ENCODE results near the gene ZNF416. TPM values are rescaled to one million over a fixed set of nuclear protein-coding genes. Genes with fewer than 3 reads are reported as not detected.

ZNF416 gene
- total RNA-seq, 1 donor = 8.0 TPM

GRCh38 chr19:57606931-57607330, 28.2 kb upstream of the ZNF416 start:
- DNase-seq (ENCODE audit: low read depth) = no peak

GRCh38 chr19:57599761-57600383, 21.2 kb upstream of the ZNF416 start, which contains the start of gene ZNF530:
Gene ZNF530, plus strand, starts transcription at chr19:57599885. Its CDS starts 4,461 bp downstream, at chr19:57604346.
- H3K4me3 ChIP-seq (ENCODE audit: low read depth, low read length) = peak within 1 kb of the TSS; percentile 85
- no peak for TF ChIP-seq CTCF (IDR thresholded peaks at IDR 0.05; ENCODE audit: insufficient read depth, low read length)
- peak; percentile 91 for DNase-seq (ENCODE audit: low read depth)

More at GRCh38 chr19:57606931-57607330, 28.2 kb upstream of the ZNF416 start:
- TF ChIP-seq CTCF (IDR thresholded peaks at IDR 0.05; ENCODE audit: insufficient read depth, low read length) = no peak
- no peak overlapping the region for H3K4me3 ChIP-seq (ENCODE audit: low read depth, low read length)

DNA sequence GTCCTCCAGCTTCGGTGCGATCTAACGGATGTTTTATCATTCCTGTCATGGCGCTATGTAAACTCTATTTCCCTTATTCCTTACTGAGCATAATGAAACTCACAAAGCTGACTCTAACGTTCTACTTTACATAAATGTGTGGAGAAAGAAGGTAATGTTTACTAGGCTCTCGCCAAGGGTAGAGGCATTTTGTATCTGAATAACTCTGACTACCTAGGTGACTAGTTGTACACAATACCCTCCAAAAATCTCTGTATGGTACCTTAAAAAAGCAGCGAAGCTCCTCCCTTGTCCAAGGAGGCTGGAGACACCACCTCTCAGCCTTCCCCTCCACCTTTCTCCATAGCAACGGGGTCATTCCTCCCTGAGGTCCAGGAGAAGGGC, 20.7 kb upstream of the ZNF416 start:
- peak overlapping the region; percentile 85 for H3K4me3 ChIP-seq (ENCODE audit: low read depth, low read length)
- no peak for TF ChIP-seq CTCF (IDR thresholded peaks at IDR 0.05; ENCODE audit: insufficient read depth, low read length)
- DNase-seq (ENCODE audit: low read depth) = no peak

- H3K4me3 ChIP-seq (ENCODE audit: low read depth, low read length) = no peak overlapping the region
- no peak for TF ChIP-seq CTCF (IDR thresholded peaks at IDR 0.05; ENCODE audit: insufficient read depth, low read length)
- peak; percentile 53 for DNase-seq (ENCODE audit: low read depth)
Measured at GRCh38 chr19:57587529-57587928, 8.8 kb upstream of the ZNF416 start.

DNA sequence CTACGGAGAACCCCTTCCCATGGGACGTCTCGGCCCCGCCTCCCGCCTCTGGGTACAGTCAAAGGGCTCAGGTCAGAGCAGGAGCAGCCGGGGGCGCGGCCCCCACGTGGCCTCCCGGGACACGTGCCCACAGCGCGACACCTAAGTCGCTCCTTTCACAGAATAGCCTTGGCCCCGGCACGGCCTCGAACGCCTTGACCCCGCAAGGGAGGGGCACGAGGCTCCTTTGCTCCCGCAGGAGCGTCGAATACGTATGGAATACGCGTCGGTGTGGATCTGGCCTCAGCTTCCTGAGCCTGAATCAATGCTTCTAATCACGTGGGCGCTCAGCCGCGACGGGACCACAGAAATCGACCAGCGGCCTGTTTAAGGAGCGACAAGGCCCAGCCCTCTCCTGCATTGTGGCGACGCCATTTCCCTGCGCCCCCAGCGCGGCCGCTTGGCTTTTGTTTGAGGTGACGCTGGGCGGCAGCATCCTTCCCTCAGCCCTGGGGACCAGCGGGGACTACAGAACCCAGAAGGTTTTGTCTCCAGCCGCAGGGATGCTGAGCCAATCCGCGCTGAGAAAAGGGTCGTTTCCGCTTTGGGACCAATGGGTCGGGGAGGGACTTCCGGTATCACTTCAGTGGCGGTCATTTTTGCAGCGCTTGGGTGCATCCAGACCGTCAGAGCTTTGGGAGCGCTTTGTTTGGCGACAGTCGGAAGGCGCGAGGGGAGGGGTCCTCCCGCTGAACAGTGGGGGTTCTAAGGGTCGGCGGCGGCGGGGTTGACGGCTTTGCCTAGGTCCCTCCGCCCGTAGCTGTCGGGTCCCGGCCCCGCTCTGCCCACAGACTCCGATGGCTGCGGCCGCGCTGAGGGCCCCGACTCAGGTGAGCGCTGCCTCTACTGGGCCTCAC, 5.1 kb upstream of the ZNF416 start, which contains the start of gene ZIK1:
Gene ZIK1 (plus strand): TSS at position 625 of the 896 bp plus-strand sequence. CDS start 212 bp downstream, at position 837.
- peak; percentile 90 for DNase-seq (ENCODE audit: low read depth)
- peak within 1 kb of the TSS; percentile 78 for H3K4me3 ChIP-seq (ENCODE audit: low read depth, low read length)
- no peak for TF ChIP-seq CTCF (IDR thresholded peaks at IDR 0.05; ENCODE audit: insufficient read depth, low read length)

- no peak for DNase-seq (ENCODE audit: low read depth)
- TF ChIP-seq CTCF (IDR thresholded peaks at IDR 0.05; ENCODE audit: insufficient read depth, low read length) = no peak
- no peak overlapping the region for H3K4me3 ChIP-seq (ENCODE audit: low read depth, low read length)
Measured at GRCh38 chr19:57583104-57583520, 4.4 kb upstream of the ZNF416 start.
